Left renal cortex interstitium (tissue), 4 donors: ENCODE measurements around the gene SH3PXD2B. TPM values are rescaled to one million over a fixed set of nuclear protein-coding genes. Genes with fewer than 3 reads are reported as not detected.
"Not testable (repeated sequence)": the region's sequence is repeated elsewhere in the genome, so short reads cannot be mapped to it uniquely, and the experiment has no call there.

ENCODE experiments used
- DNase-seq, 4 donors: peaks; one replicate each; pipeline ENCODE4 v3.0.0-alpha.2; 2013; ENCODE audit warnings: low read depth in 4 of 4, low spot score in 2 of 4, missing footprints in 1 of 4
- polyA plus RNA-seq, 4 donors: library from polyadenylated mRNA; unstranded; fragments of 120-200 nt; gene quantifications; one replicate each; pipeline ENCODE4 v1.2.1, GENCODE V29; 2013; ENCODE audit not compliant: insufficient read length in 4 of 4

SH3PXD2B gene
- polyA plus RNA-seq, 4 donors, result 27.1 to 32.6 (median 31.7) TPM

- no peak for DNase-seq
Observed at GRCh38 chr5:172350212-172351181, 103.8 kb downstream of the SH3PXD2B start.

GRCh38 chr5:172348733-172349132, 105.6 kb downstream of the SH3PXD2B start:
- not testable (repeated sequence) for DNase-seq

DNA sequence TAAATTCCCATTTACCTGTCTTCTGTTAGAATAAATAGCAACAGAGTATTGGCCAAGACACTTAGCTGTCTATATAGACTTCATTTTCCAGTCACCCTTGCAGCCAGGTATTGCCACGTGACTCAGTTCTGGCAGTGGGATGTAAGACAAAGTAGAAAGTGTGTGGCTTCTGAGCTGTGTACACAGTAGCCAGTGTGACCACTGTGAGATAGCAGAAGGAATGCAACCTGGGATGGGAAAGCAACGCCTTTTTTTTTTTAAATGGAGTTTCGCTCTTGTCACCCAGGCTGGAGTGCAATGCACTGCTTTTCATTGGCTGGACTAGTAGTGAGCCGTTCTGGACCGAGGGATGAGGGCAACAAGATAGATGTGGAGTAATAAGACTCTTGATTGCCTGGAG, 106.2 kb downstream of the SH3PXD2B start:
- no peak for DNase-seq

- DNase-seq, result no peak
Observed at GRCh38 chr5:172347496-172348052, 106.8 kb downstream of the SH3PXD2B start.

DNA sequence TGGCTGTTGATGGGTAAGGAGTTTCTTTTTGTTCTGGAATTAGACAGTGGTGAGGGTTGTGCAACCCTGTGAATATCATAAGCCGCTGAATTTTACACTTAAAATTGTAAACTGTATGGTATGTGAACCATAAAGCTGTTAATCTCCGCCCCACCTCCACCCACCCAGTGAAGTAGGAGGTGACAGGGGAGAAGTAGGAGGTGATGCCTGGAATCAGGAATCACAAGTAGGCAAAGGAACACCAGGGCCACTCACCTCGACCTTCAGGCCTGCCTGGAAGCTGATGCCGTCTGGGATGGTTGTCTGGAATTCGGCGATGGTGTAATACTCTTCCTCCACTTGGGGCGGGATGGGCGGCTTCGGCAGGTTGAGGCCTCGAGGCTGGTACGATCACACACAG, 108.4 kb downstream of the SH3PXD2B start:
- no peak for DNase-seq

GRCh38 chr5:172344855-172345409, 109.4 kb downstream of the SH3PXD2B start:
- DNase-seq, result no peak

DNA sequence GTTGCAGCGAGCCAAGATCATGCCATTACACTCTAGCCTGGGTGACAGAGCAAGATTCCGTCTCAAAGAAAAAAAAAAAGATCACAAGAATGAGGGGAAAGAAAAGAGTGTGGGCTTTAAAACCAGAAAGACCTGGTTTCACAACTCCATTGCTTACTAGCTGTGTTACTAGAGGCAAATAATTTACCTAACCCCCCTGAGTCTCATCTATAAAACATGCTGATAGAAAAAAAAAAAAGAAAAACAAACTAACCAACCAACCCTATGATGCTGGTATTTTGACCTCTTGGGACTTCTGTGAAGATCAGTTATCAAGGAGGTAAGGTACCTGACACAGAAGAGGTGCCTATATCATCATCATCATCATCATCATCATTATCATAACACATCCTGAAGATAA, 110.6 kb downstream of the SH3PXD2B start:
- DNase-seq, result no peak

- DNase-seq, result no peak
Observed at GRCh38 chr5:172342918-172343317, 111.4 kb downstream of the SH3PXD2B start.

DNA sequence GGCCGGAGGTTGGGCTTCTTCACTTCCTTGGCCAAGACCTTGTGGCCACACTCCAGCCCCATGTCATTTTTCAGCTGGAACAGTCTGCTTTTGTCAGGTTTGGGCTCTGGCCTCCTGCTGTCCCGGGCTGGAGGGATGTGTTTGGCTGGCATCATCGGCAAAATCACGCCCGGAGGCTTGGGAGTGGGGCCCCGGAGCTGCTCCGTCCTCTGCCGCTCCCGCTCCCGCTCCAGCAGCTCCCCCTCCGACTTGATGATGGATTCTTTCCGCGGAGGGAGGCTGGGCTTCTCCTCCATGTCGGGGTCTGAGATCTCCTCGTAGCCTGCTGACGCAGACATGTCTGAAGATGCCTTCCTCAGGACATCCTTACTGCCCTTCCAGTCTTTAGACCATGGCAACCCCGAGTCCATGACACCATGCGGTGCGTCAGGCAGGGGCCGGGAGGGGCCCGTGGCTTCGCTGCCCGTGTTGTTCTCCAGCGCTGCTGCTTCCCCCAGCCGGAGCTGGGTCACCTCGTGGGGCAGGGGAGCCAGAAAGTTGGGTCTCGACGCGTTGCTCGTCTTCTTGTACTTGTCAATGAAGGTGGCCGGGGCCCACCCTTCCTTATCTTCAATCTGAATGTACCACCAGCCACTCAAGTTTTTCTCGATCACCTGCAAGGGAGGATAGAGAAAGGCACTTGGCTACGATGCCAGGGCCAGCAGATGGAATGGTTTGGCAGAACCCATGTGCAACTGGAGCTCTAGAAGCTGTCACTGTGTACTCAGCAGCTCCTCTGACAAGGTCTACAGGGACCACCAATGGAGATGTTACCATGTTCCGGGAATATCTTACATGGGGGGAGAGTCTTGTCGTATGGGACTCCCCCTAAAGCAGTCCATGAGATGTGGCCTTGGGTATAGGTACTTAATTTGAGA, 114.8 kb downstream of the SH3PXD2B start:
- DNase-seq, result no peak

- DNase-seq, result no peak
Observed at GRCh38 chr5:172336676-172337285, 117.5 kb downstream of the SH3PXD2B start.

DNA sequence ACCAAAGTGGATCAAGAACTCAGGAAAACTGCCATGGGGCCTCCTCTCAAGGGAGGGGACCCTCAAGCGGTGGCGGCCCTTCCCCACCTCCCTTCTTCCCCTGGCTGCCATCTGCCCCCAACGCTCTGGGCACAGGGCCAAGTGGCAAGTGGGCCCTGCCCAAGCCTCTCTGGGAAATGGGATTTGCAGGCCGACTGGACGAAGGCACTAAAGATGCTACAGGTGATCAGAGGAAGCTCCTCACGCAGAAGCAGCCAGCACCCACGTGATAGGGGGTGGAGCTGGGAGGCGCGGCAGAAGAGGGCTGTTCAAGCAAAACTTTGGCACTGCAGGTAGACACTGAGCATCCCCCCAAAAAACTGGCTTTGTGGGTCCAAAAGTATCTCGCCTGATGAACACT, 118.1 kb downstream of the SH3PXD2B start:
- DNase-seq, result no peak

DNA sequence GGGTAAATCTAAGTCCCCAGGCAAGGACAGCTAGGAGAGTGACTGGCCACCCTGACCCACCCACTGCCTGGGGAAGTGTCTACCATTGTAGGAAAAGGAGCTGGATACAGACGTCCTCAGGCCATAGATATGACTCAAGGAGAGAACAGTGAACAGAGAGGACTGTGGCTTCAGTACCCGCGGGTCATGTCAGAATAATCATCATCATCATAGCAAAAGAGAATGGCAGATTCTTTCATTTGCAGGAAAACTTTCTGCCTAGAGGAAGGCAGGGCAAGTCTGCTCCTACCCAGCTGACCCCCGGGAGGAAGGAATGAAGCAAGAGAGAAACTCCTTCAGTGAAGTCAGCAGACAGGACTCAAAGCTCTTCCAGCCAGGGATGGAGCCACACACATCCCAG, 118.6 kb downstream of the SH3PXD2B start:
- DNase-seq, result no peak

- DNase-seq, result no peak
Observed at GRCh38 chr5:172334641-172335040, 119.7 kb downstream of the SH3PXD2B start.

GRCh38 chr5:172334196-172334595, 120.1 kb downstream of the SH3PXD2B start:
- no peak for DNase-seq

DNA sequence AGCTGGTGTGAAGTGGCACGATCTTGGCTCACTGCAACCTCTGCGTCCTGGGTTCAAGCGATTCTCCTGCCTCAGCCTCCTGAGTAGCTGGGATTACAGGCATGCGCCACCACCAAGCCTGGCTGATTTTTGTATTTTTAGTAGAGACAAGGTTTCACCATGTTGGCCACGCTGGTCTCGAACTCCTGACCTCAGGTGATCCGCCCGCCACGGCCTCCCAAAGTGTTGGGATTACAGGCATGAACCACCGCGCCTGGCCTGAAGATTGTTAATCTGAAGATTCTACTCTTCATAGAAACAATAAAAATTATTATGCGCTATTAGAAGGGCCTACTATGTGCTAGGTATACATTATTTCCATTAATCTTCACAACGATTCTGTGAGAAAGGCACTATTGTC, 127.4 kb downstream of the SH3PXD2B start:
- DNase-seq, result not testable (repeated sequence)

DNA sequence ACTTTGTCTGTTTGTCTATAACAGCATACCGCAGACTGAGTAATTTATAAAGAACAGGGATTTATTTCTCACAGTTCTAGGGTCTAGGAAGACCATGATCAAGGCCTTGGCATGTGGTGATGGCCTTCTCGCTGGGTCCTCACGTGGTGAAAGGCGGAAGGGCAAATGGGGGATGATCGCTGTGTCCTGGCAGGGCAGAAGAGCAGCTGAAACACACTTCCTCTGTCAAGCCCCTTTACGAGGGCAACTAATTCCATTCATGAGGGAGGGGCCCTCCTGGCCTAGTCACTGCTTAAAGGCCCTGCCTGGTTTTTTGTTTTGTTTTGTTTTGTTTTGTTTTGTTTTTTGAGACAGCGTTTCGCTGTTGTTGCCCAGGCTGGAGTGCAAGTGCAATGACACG, 128.9 kb downstream of the SH3PXD2B start:
- DNase-seq, result no peak

- DNase-seq, result peak in 2 of 4 donors; percentile 13 to 14
Observed at GRCh38 chr5:172322028-172322965, 132.0 kb downstream of the SH3PXD2B start.

- no peak for DNase-seq
Observed at GRCh38 chr5:172321593-172321992, 132.7 kb downstream of the SH3PXD2B start.
